ENCODE measurements around the gene RAD51B. TPM values are rescaled to one million over a fixed set of nuclear protein-coding genes. Genes with fewer than 3 reads are reported as not detected.

Gene RAD51B
- total RNA-seq, 1 experiment from 2014 or later, result 10.8 TPM

DNA sequence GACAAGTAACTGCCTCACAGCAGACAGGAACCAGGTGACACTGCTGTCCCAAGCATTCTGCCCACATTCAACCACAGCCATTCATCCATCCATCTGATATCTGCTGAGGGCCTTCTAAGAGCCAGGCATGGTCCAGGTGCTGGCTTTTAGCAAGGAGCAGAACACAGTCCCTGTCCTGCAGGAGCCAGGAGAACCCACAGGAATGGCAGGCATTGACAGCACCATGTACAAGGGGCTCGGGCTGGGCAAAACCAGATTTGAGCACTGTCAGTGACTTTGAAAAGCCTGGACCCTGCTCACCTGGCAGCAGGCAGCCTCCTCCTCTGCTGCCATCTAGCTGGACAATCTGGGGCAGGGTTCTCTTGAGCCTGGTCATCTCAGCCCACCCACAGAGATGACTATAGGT lies 836.3 kb downstream of the RAD51B start:
- H4K20me1 ChIP-seq (ENCODE audit: low read length), result no peaks in the 10 kb centered on the region
- DNase-seq, result peak; percentile 52
- intact Hi-C loops (cut with micrococcal nuclease), result loop anchor here (5.0 kb wide), 1 partner anchor 409 kb away; no protein-coding TSS in a partner anchor
- no peaks in the 10 kb centered on the region for H3K36me3 ChIP-seq (ENCODE audit: low read depth, low read length)
- H3K9me2 ChIP-seq (replicated peaks; ENCODE audit: low read length), result no peaks in the 10 kb centered on the region
- no peaks in the 10 kb centered on the region for H3K79me2 ChIP-seq (ENCODE audit: low read length)
- TF ChIP-seq EZH2 (IDR thresholded peaks at IDR 0.05; ENCODE audit: low read length, unreplicated experiment), result no peak
- TF ChIP-seq, protein P1, sequence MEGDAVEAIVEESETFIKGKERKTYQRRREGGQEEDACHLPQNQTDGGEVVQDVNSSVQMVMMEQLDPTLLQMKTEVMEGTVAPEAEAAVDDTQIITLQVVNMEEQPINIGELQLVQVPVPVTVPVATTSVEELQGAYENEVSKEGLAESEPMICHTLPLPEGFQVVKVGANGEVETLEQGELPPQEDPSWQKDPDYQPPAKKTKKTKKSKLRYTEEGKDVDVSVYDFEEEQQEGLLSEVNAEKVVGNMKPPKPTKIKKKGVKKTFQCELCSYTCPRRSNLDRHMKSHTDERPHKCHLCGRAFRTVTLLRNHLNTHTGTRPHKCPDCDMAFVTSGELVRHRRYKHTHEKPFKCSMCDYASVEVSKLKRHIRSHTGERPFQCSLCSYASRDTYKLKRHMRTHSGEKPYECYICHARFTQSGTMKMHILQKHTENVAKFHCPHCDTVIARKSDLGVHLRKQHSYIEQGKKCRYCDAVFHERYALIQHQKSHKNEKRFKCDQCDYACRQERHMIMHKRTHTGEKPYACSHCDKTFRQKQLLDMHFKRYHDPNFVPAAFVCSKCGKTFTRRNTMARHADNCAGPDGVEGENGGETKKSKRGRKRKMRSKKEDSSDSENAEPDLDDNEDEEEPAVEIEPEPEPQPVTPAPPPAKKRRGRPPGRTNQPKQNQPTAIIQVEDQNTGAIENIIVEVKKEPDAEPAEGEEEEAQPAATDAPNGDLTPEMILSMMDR (conservative IDR thresholded peaks at IDR 0.05; ENCODE audit: low read depth, low read length), result peak; percentile 56; the same call in 1 of the 2 replicates
- no peaks in the 10 kb centered on the region for H3K27me3 ChIP-seq (ENCODE audit: low read length)
- H3K9ac ChIP-seq (ENCODE audit: low read length), result no peak overlapping the region
- CTCF ChIA-PET, result interaction anchor here (1.0 kb wide), 1 partner anchor 108 kb away, joined by 3 read pairs; no protein-coding TSS in a partner anchor
- peak overlapping the region; percentile 43; the same call in 1 of the 2 replicates for H2AFZ ChIP-seq (ENCODE audit: low read length)
- H3K4me2 ChIP-seq (ENCODE audit: low read length), result no peak overlapping the region
- no peaks in the 10 kb centered on the region for H3K9me3 ChIP-seq (ENCODE audit: low read length)
- no peaks in the 10 kb centered on the region for H3F3A ChIP-seq (ENCODE audit: low read length, unreplicated experiment)
- ATAC-seq, result peak; percentile 90
- no peak overlapping the region for H3K4me3 ChIP-seq (ENCODE audit: low read length)
- no TSS peak for BruUV-seq (replicated peaks)
- H3K4me1 ChIP-seq (ENCODE audit: insufficient read depth, low read length), result no peaks in the 10 kb centered on the region
- POLR2A ChIA-PET (ENCODE audit: unreplicated experiment), result no interaction called here
- H3K27ac ChIP-seq (ENCODE audit: low read length), result no peak overlapping the region

DNA sequence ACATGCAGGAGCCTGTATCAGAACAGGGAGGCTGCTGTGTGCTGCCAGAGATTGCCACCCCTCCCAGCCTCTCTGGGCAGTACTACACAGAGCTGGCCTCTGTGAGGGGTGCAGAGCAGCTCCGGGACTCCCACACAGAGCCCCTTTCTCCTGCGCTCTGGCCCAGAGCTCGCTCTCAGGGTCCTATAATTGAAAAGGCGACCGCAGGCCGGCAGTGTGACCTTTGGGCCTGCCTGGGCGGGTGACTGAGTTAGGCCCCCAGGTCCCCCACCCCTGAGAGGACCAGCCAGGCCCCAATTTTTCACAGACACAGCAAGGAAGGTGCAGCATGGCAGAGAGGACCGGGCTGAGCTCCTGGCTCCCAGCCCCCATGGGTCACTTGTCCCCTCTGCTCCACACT lies 836.9 kb downstream of the RAD51B start:
- Histone ChIP-seq H3K36me3 (ENCODE audit: low read depth, low read length) (no peaks in the 10 kb centered on the region), H3K4me1 (ENCODE audit: insufficient read depth, low read length) (no peaks in the 10 kb centered on the region), H3K4me3 (ENCODE audit: low read length) (no peak overlapping the region), H3K27ac (ENCODE audit: low read length) (no peak overlapping the region), H3K9ac (ENCODE audit: low read length) (no peak overlapping the region), H3K4me2 (ENCODE audit: low read length) (no peak overlapping the region), H3K9me3 (ENCODE audit: low read length) (no peaks in the 10 kb centered on the region), H3K27me3 (ENCODE audit: low read length) (no peaks in the 10 kb centered on the region), H3F3A (ENCODE audit: low read length, unreplicated experiment) (no peaks in the 10 kb centered on the region), H2AFZ (ENCODE audit: low read length) (peak overlapping the region; percentile 43; the same call in 1 of the 2 replicates), H4K20me1 (ENCODE audit: low read length) (no peaks in the 10 kb centered on the region), H3K9me2 (replicated peaks; ENCODE audit: low read length) (no peaks in the 10 kb centered on the region), H3K79me2 (ENCODE audit: low read length) (no peaks in the 10 kb centered on the region)
- TF ChIP-seq, protein P1 (conservative IDR thresholded peaks at IDR 0.05; ENCODE audit: low read depth, low read length), result no peak
- POLR2A ChIA-PET (ENCODE audit: unreplicated experiment), result interaction anchor here (0.6 kb wide), 1 partner anchor 955 kb away, joined by 5 read pairs; no protein-coding TSS in a partner anchor
- CTCF ChIA-PET, result interaction anchor here (1.0 kb wide), 1 partner anchor 109 kb away, joined by 3 read pairs; no protein-coding TSS in a partner anchor
- intact Hi-C loops (cut with micrococcal nuclease), result loop anchor here (5.0 kb wide), 1 partner anchor 409 kb away; no protein-coding TSS in a partner anchor
- DNase-seq (no peak), ATAC-seq (peak; percentile 9; the same call in 1 of the 2 replicates)
- no TSS peak for BruUV-seq (replicated peaks)

DNA sequence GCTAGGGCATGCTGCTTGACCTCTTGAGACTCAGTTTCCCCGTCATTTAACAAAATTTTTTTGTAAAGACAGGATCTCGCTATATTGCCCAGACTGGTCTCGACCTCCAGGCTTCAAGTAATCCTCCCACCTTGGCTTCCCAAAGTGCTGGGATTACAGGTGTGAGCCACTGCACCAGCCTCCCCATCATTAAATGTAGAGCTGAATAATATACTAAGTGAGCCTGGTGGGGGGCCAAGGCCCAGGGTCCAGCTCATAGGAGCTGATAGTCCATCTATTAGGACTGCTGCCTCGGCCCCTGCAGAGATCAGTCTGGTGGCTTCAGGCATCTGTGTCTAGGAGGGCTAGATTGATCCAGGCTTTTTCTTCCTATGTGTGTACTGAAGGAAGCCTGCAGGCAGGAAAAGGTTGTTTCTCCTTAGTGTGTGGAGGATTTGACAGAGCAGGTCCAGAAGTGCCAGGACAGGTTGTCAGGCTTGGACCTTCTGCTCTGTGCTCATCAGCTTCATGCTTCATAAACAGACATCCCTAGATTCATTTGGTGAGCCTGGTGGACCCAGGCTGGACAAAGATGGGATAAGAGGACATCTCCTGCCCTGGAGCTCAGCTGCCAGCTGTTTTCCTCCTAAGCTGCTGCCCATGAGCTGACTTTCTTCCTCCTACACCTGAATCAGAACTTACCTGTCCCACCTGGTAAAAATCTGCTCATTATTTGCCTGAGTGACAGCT lies 837.9 kb downstream of the RAD51B start:
- BruUV-seq (replicated peaks), result no TSS peak
- Histone ChIP-seq H3F3A (ENCODE audit: low read length, unreplicated experiment) (no peaks in the 10 kb centered on the region), H3K9me2 (replicated peaks; ENCODE audit: low read length) (no peaks in the 10 kb centered on the region), H3K9ac (ENCODE audit: low read length) (no peak overlapping the region), H3K9me3 (ENCODE audit: low read length) (no peaks in the 10 kb centered on the region), H3K36me3 (ENCODE audit: low read depth, low read length) (no peaks in the 10 kb centered on the region), H3K4me3 (ENCODE audit: low read length) (no peak overlapping the region), H3K4me2 (ENCODE audit: low read length) (no peak overlapping the region), H3K27me3 (ENCODE audit: low read length) (no peaks in the 10 kb centered on the region), H2AFZ (ENCODE audit: low read length) (no peak overlapping the region), H3K4me1 (ENCODE audit: insufficient read depth, low read length) (no peaks in the 10 kb centered on the region), H4K20me1 (ENCODE audit: low read length) (no peaks in the 10 kb centered on the region), H3K27ac (ENCODE audit: low read length) (no peak overlapping the region), H3K79me2 (ENCODE audit: low read length) (no peaks in the 10 kb centered on the region)
- ChIA-PET POLR2A (ENCODE audit: unreplicated experiment) (interaction anchor here (0.6 kb wide), 1 partner anchor 954 kb away, joined by 5 read pairs; no protein-coding TSS in a partner anchor), CTCF (no interaction called here)
- no peak for ATAC-seq
- intact Hi-C loops (cut with micrococcal nuclease), result loop anchor here (5.0 kb wide), 1 partner anchor 410 kb away; no protein-coding TSS in a partner anchor
- DNase-seq, result no peak
- TF ChIP-seq EZH2 (IDR thresholded peaks at IDR 0.05; ENCODE audit: low read length, unreplicated experiment) (no peak), EZH2phosphoT487 (IDR thresholded peaks at IDR 0.05; ENCODE audit: borderline replicate concordance, low read length) (no peak)
- TF ChIP-seq, protein P1 (conservative IDR thresholded peaks at IDR 0.05; ENCODE audit: low read depth, low read length), result no peak

All from PC-3 (cell line).